ENCODE results near the gene SORL1. TPM values are rescaled to one million over a fixed set of nuclear protein-coding genes. Genes with fewer than 3 reads are reported as not detected.

The SORL1 gene
- total RNA-seq, 4 donors from 2014 or later, result 12.1 to 42.8 (median 21.0) TPM

DNA sequence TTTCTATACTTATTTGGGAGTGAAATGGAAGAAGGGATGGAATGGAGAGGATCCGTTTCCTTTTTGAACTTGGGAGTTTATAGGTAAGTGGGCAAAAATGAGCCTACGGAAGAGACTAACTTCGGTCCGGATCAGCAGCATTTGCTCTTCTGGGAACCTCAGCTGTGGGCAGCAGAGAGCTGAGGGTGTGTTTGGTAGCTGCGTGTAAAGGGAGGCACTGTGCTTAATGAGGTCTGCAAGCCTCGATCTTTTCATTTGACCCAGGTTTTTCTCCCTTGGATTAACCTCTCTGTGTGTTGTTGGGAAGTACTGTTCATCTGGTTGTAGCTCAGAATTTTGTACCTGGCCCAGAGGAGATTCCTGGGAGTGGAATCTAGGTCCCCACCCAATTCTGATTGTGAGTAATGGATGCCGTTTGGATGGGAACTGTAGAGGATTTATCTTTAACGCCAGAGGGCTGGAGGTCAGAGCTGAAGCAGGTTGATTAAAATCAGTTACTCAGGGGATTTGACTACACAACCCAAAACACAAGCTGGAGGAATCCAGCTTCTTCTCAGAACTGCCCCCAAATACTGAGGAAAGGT is 202.2 kb downstream of the SORL1 start:
- no peak for DNase-seq (ENCODE audit: low spot score in 2 of 2)
- 63% methylated on average over 8 of the region's 8 CpGs for WGBS
- Histone ChIP-seq H3K4me3 (peak overlapping the region; percentile 51), H3K36me3 (no peaks in the 10 kb centered on the region), H3K27me3 (no peaks in the 10 kb centered on the region), H3K27ac (no peak overlapping the region), H3K9me3 (no peaks in the 10 kb centered on the region), H3K4me1 (peaks cover 23% of the 10 kb centered on the region)
- no peak for TF ChIP-seq EP300 (IDR thresholded peaks at IDR 0.05)

DNA sequence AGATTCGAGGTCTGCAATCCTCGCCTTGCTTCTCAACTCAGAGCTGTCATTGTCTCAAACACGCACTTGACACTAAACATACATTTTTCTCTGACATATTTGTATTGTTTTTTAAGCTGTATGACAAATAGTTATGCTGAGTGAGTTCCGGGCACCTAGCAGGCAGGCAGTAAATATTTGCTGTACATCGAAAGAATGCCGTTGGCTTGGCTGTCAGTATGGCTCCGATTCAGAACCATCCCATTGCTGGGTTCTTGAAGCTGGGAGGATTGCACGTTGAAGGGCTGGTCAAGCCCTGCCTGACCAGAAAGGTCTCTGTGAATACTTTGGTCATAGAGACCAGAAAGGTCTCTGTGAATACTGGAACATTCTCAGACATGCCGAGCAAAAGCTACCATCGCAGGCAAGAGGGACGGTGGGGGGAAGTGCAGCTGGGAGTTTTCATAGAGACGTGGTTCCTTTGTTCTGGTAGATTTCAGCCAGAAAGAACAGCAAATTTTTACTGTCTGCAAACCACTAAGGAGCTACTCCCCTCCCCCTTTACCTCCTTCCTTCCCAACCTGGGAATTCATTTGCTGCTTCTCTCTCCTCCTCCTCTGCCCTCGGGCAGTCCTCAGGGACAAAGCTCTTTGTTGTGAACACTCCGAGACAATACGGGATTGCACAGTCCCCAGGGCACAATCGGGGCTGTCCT is 202.9 kb downstream of the SORL1 start:
- H3K9me3 ChIP-seq, result no peaks in the 10 kb centered on the region
- no peaks in the 10 kb centered on the region for H3K27me3 ChIP-seq
- WGBS, result 16% methylated on average over 16 of the region's 16 CpGs
- peak overlapping the region; percentile 51 for H3K4me3 ChIP-seq
- peaks cover 23% of the 10 kb centered on the region for H3K4me1 ChIP-seq
- H3K27ac ChIP-seq, result peak overlapping the region; percentile 86
- no peaks in the 10 kb centered on the region for H3K36me3 ChIP-seq
- DNase-seq (ENCODE audit: low spot score in 2 of 2), result no peak
- TF ChIP-seq POLR2AphosphoS5 (IDR thresholded peaks at IDR 0.05), result no peak

DNA sequence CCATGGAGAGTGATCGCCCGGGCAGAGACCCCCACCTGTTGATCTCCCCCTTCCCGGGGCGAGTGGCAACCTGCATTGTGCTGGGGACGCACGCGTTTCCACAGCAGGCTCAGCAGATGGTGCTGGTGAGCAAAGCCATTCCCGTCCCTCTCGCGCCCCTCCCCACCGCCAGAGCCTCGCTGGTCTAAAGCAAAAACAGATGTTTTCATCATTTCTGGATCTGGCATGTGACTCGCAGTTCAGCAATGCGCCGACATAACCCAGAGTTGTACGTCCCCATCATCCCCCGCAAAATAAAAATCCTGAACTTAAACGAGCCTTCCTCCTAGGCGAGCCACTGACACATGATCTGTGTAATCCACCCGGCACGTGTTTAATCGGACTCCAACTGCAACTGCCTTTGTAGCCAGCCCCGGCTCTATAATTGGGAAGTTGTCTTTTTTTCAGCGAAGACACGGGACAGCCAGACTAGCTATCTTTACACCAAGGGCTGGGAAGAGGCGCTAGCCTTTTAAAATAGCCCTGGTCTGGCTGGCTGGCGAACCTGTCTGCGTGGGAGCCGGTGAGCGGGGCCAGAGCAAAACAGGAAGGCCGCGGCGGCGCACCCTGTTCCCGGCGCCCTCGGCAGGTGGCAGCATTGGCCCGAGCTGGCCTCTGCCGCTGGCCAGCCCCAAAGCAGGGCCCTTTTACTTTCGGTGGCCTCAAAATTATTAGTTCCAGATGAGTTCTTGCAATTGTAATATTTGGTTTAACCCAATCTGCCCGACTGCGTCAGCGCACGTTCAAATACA is 203.6 kb downstream of the SORL1 start:
- H3K36me3 ChIP-seq, result no peaks in the 10 kb centered on the region
- peak overlapping the region; percentile 86 for H3K27ac ChIP-seq
- no peaks in the 10 kb centered on the region for H3K27me3 ChIP-seq
- H3K9me3 ChIP-seq, result no peaks in the 10 kb centered on the region
- H3K4me1 ChIP-seq, result peaks cover 23% of the 10 kb centered on the region
- peak; percentile 92 to 94 for DNase-seq (ENCODE audit: low spot score in 2 of 2)
- H3K4me3 ChIP-seq, result peak overlapping the region; percentile 51
- 3% methylated on average over 40 of the region's 44 CpGs for WGBS
- TF ChIP-seq EP300 (IDR thresholded peaks at IDR 0.05) (no peak), CTCF (IDR thresholded peaks at IDR 0.05) (peak; percentile 70 to 79)

GRCh38 chr11:121656328-121657090 is 204.4 kb downstream of the SORL1 start:
- Histone ChIP-seq H3K4me1 (peaks cover 23% of the 10 kb centered on the region), H3K36me3 (no peaks in the 10 kb centered on the region), H3K27me3 (no peaks in the 10 kb centered on the region), H3K4me3 (peak overlapping the region; percentile 51), H3K27ac (peak overlapping the region; percentile 86), H3K9me3 (no peaks in the 10 kb centered on the region)
- no peak for DNase-seq (ENCODE audit: low spot score in 2 of 2)
- TF ChIP-seq POLR2AphosphoS5 (IDR thresholded peaks at IDR 0.05) (no peak), CTCF (IDR thresholded peaks at IDR 0.05) (no peak)
- 69% methylated on average over 19 of the region's 19 CpGs for WGBS

GRCh38 chr11:121657146-121657545 is 205.0 kb downstream of the SORL1 start:
- Histone ChIP-seq H3K27ac (peak overlapping the region; percentile 86), H3K9me3 (no peaks in the 10 kb centered on the region), H3K4me1 (peaks cover 23% of the 10 kb centered on the region), H3K4me3 (no peak overlapping the region), H3K27me3 (no peaks in the 10 kb centered on the region), H3K36me3 (no peaks in the 10 kb centered on the region)
- TF ChIP-seq CTCF (IDR thresholded peaks at IDR 0.05) (no peak), POLR2AphosphoS5 (IDR thresholded peaks at IDR 0.05) (no peak), POLR2A (IDR thresholded peaks at IDR 0.05) (no peak), EP300 (IDR thresholded peaks at IDR 0.05) (no peak)
- 80% methylated on average over 5 of the region's 6 CpGs for WGBS
- DNase-seq (ENCODE audit: low spot score in 2 of 2), result no peak

DNA sequence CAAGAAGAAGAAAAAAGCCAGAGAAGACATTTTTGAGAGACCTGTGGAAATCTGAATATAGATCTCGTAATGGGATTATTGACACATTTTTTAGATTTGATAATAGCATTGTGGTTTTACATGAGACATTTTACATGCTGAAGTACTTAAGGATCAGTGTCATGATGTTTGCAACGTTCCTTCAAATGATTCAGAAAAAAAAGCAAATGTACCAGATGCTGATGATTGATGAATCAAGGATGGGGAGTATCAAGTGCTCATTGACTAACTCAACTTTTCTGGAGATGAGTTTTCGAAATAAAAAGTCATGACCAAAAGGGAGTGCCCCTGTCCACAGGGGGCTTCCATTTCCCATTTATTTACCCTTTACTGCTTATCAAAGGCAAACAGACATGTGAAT is 207.7 kb downstream of the SORL1 start:
- H3K27ac ChIP-seq, result no peak overlapping the region
- no peak for TF ChIP-seq POLR2AphosphoS5 (IDR thresholded peaks at IDR 0.05)
- TF ChIP-seq EP300 (IDR thresholded peaks at IDR 0.05), result no peak
- TF ChIP-seq POLR2A (IDR thresholded peaks at IDR 0.05), result no peak
- no peak for TF ChIP-seq CTCF (IDR thresholded peaks at IDR 0.05)
- 71% methylated on average over 3 of the region's 3 CpGs for WGBS
- peaks cover 19% of the 10 kb centered on the region for H3K4me1 ChIP-seq
- H3K9me3 ChIP-seq, result no peaks in the 10 kb centered on the region
- no peaks in the 10 kb centered on the region for H3K36me3 ChIP-seq
- no peak for DNase-seq (ENCODE audit: low spot score in 2 of 2)
- no peaks in the 10 kb centered on the region for H3K27me3 ChIP-seq
- no peak overlapping the region for H3K4me3 ChIP-seq

Measured in suprapubic skin (tissue), 4 donors.